Muscle of leg (tissue), 11 donors: ENCODE results near the gene FBXW4. TPM values are rescaled to one million over a fixed set of nuclear protein-coding genes. Genes with fewer than 3 reads are reported as not detected.

Experiments
- DNase-seq: peaks from one replicate; pipeline ENCODE4 v3.0.0; 2013
- H3K27ac ChIP-seq: one replicate; pipeline ENCODE4 v1.5.1; 2013; ENCODE audit warnings: mild to moderate bottlenecking, low read length, control low read depth
- H3K27me3 ChIP-seq: one replicate; pipeline ENCODE4 v1.6.1; 2013; ENCODE audit warnings: low read length; ENCODE audit not compliant: control insufficient read depth, insufficient read depth
- H3K36me3 ChIP-seq: one replicate; pipeline ENCODE4 v1.6.1; 2013; ENCODE audit warnings: low read length; ENCODE audit not compliant: control insufficient read depth, insufficient read depth
- H3K4me1 ChIP-seq: one replicate; pipeline ENCODE4 v1.6.1; 2013; ENCODE audit warnings: low read length; ENCODE audit not compliant: control insufficient read depth, insufficient read depth
- H3K4me3 ChIP-seq: one replicate; pipeline ENCODE4 v1.5.1; 2013; ENCODE audit warnings: low read length, control low read depth
- H3K9me3 ChIP-seq: replicated peaks from 2 replicates; pipeline ENCODE4 v1.6.1; 2013; ENCODE audit warnings: low read depth, low read length; ENCODE audit not compliant: control insufficient read depth
- WGBS: methylation state at CpG from one replicate; pipeline ENCODE4 v1.1.5; 2013; ENCODE audit warnings: missing lambda C conversion rate; ENCODE audit not compliant: insufficient coverage; 5-methylcytosine and 5-hydroxymethylcytosine counted together
- polyA plus RNA-seq, 8 donors: library from polyadenylated mRNA; unstranded; fragments of 120-200 nt; gene quantifications; one replicate each; pipeline versions ENCODE4 v1.2.1 to v1.2.3, GENCODE V29; 2013; ENCODE audit warnings: inconsistent platforms in 1 of 8, low replicate concordance in 1 of 8; ENCODE audit not compliant: insufficient read length in 8 of 8, insufficient read depth in 1 of 8
- total RNA-seq: library from RNA; stranded (reverse); fragments of 120-200 nt; gene quantifications from one replicate; pipeline ENCODE4 v1.2.4, GENCODE V29; 2013

FBXW4 gene
- total and polyA plus RNA-seq, 9 donors = 38.0 to 51.5 (median 44.1) TPM

DNA sequence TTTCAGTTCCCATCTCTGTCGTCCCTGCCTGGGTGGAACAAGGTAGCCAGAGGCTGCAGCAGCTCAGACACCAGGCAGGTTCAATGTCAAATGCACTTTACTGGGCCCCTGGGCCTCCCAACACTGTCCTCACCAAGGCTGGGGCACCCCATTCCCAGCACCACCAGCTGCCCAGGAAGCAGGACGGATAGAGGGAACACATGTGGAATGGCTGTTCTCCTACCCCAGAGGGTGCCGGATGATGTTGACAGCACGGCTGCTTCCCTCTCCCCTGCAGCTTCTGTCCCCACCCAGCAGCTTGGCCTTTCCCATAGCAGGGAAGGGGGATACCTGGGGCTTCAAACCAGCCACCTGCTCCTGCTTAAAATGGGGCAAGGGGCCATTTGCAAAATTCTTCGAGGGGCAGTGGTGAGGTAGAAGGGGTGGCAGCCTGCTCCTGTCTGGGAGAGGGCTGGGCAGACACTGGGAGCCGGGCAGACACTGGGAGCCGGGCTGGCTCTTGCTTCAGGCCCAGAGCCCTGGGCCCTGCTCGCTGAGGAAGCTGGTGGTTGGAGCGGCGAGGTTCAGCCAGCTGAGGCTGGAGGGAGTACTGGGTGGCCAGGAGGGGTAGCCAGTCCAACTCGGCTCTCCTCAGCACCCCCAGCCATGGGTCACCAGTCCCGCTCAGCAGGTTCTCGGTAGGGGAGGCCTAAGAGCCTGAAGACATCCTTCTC, 116.0 kb downstream of the FBXW4 start:
- Histone ChIP-seq H3K9me3 (no peaks in the 10 kb centered on the region), H3K27ac (no peak overlapping the region), H3K4me3 (no peak overlapping the region), H3K27me3 (no peaks in the 10 kb centered on the region), H3K4me1 (no peaks in the 10 kb centered on the region), H3K36me3 (peaks cover 66% of the 10 kb centered on the region)
- DNase-seq = no peak
- WGBS = 87% methylated on average over 12 of the region's 13 CpGs

DNA sequence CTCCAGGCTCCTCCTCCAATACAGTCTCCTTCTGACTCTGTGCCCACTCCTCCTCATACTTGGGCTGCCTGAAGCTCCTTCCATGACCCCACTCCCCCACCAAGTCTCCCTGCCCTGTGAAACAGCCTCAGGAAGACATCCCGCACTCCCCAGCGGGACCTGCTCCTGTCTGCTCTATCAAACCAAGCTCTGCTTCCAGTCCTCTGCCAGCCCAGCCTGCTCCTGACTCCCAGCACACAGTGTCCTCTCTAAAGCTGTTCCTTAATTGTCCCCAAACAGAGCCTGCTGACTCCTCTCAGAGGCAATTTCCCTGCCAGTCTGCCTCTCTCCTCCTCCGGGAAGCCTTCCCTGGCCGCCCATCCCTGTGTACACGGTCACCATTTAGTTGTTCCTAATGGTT, 116.8 kb downstream of the FBXW4 start:
- Histone ChIP-seq H3K9me3 (peaks cover under 1% of the 10 kb centered on the region), H3K4me1 (no peaks in the 10 kb centered on the region), H3K27ac (no peak overlapping the region), H3K36me3 (peaks cover 59% of the 10 kb centered on the region), H3K27me3 (no peaks in the 10 kb centered on the region), H3K4me3 (no peak overlapping the region)
- no peak for DNase-seq
- WGBS = 85% methylated on average over 5 of the region's 5 CpGs

DNA sequence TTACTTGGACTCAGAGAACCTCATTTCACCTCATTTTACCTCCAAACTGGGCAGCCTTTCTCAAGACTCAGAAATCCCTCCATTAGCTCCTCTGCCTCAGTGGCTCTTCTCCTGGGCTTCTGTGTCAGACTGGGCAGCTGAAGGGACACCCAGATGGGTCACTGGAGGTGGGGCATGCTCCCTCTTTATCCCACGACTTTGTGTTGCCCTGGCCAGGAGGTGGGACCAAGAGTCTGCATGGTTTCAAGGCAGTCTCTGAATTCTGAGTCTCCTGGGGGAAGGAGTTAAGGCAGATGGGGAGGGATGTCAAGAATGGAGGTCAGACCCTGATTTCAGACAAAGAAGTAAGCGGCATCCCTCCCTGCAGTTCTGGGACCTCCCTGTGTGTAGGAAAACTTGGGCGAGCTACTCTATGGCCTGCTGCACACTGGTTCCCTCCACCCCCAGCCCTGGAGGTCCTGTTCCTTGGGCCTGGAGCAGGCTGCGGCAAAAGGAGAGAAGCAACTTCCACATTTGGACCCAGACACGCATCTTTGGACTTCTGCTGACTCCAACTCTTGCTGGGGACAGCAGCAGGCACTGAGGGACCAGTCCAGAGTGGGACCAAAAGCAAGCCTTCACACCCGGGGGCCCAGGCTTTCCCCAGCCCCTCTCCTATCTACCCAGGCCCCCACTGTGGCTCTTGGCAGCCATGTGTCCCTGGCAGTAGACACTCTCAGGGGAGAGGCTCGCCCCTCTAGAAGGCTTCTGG, 117.7 kb downstream of the FBXW4 start:
- H3K9me3 ChIP-seq = peaks cover 9% of the 10 kb centered on the region
- no peak overlapping the region for H3K27ac ChIP-seq
- H3K27me3 ChIP-seq = no peaks in the 10 kb centered on the region
- DNase-seq = no peak
- no peak overlapping the region for H3K4me3 ChIP-seq
- WGBS = 92% methylated on average over 6 of the region's 7 CpGs
- no peaks in the 10 kb centered on the region for H3K4me1 ChIP-seq
- peaks cover 50% of the 10 kb centered on the region for H3K36me3 ChIP-seq

DNA sequence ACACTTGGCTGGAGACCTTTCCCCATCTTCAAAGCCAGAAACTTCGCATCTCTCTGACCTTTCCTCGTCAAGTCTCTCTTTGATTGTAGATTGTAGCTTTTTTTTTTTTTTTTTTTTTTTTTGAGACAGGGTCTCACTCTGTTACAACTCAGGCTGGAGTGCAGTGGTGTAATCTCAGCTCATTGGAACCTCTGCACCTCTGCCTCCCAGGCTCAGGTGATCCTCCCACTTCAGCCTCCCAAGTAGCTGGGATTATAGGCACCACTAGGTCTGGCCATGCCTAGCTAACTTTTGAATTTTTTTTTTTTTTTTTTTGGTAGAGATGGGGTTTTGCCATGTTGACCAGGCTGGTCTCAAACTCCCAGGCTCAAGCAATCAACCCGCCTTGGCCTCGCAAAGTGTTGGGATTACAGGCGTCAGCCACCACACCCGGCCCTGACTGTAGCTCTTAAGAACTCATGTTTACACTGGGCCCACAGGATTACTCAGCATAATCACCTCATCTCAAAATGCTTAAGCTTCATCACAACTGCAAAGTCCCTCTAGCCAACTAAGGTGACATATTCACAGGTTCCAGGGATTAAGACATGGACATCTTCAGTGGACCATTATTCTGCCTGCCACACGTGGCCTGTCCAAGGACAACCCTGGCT, 118.6 kb downstream of the FBXW4 start:
- Histone ChIP-seq H3K4me3 (no peak overlapping the region), H3K27ac (no peak overlapping the region), H3K9me3 (peaks cover 9% of the 10 kb centered on the region), H3K36me3 (peaks cover 41% of the 10 kb centered on the region), H3K27me3 (peaks cover 2% of the 10 kb centered on the region), H3K4me1 (no peaks in the 10 kb centered on the region)
- 89% methylated on average over 5 of the region's 7 CpGs for WGBS
- no peak for DNase-seq

DNA sequence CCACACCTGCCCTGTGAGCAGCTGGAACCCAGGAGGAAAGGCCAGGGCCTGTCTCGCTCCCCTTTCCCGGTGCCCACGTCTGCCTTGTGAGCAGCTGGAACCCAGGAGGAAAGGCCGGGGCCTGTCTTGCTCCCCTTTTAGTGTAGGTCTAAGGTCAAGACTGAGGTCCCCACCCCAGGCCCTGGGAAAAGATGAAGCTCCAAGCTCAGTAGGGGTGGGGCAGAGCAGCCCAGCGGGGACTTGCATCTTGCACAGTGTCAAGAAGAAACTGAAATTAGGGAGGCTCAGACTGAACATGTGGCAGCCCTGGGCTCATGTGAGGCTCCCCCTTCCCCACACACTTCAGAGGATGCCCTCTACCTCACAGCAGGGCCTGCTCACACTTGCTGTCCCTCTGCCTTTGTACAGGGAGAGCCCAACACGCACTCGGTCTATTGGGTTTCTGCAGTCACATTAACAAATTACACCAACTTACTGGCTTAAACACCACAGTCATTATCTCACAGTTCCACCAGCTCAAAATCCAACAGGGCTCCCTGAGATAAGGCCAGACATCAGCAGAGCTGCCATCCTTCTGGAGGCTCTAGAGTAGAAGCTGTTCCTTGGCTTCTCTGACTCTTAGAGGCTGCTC, 119.3 kb downstream of the FBXW4 start:
- Histone ChIP-seq H3K4me3 (no peak overlapping the region), H3K9me3 (peaks cover 9% of the 10 kb centered on the region), H3K4me1 (peaks cover 6% of the 10 kb centered on the region), H3K36me3 (peaks cover 35% of the 10 kb centered on the region), H3K27me3 (peaks cover 2% of the 10 kb centered on the region), H3K27ac (no peak overlapping the region)
- DNase-seq = no peak
- 91% methylated on average over 6 of the region's 7 CpGs for WGBS

DNA sequence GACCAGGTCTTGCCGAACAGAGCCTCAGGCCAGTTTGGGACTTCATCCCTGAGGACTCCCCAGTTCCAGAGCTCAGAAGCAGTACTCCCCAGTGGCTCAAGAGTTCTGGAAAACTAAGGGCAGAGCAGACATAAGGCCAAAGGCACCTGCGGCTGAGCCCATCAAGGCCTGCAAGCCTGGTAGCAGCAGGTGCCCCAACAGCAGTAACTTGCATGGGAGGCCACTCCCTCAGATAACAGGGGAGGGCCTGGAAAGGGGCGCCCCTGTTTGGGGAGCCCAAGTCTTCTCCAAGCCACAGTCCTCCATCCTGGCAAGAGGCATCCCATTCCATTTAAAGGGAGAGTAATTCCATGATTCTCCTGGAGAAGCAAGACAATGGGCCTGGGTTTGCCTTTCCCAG, 119.9 kb downstream of the FBXW4 start:
- no peak for DNase-seq
- peaks cover 10% of the 10 kb centered on the region for H3K4me1 ChIP-seq
- peaks cover 29% of the 10 kb centered on the region for H3K36me3 ChIP-seq
- peaks cover 9% of the 10 kb centered on the region for H3K9me3 ChIP-seq
- WGBS = 83% methylated on average over 2 of the region's 3 CpGs
- no peak overlapping the region for H3K4me3 ChIP-seq
- H3K27me3 ChIP-seq = peaks cover 5% of the 10 kb centered on the region
- H3K27ac ChIP-seq = no peak overlapping the region

DNA sequence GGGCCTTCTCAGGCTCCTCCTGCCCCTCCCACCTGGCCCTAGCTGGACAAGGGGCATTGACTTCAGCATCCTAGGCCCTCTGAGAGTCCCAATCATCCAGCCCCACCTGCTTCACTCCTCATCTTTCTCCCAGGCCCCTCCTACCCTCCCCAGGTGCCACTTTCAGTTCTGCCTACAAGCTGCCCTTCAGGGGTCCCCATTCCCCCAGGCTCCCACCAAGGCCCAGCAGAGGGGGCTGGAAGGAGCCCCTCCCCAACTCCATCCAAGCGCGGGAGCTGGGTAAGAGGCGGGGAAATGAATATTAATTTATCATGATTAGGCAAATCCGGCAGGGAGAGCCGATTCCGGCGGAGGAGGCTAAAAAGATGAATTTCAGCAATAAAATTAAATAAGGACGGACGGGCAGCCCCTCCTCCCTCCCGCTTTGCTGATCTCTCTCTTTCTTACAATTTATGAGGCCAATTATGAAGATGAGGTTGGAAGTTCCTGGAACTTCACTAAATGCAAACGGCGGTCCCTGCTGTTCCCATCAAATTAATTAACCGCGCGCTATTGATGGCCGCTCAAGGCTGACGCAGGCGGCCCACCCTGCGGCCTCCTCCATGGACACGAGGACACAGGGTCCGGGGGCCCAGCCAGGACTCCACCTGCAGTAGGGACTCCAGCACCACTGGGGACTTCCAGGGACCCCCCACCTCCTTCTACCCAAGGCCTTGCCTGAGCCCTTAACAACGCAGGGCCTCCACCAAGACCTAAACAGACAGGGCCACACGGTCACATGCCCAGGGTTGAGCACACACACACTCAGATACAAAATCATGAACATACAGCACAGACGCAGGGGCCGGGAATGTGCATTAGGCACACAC, 120.9 kb downstream of the FBXW4 start:
- Histone ChIP-seq H3K36me3 (peaks cover 20% of the 10 kb centered on the region), H3K4me3 (no peak overlapping the region), H3K9me3 (peaks cover 9% of the 10 kb centered on the region), H3K4me1 (peaks cover 18% of the 10 kb centered on the region), H3K27me3 (peaks cover 14% of the 10 kb centered on the region), H3K27ac (no peak overlapping the region)
- no peak for DNase-seq
- WGBS = 73% methylated on average over 13 of the region's 25 CpGs

DNA sequence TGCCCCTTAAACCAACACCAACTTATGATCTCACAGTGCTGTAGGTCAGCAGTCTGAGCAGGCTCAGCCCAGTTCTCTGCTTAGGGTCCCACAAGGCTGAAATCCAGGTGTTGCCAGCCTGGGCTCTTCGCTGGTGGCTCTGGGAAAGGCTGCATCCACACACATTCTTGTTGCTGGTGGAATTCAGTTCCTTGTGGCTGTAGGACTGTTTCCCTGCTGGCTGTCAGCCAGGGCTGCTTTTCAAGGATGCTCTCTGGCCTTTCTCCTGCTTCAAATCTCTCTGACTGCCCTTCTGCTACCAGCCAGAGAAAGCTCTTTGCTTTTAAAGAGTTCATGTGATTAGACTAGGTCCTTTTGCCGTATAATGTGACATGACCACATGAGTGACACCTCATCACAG, 122.2 kb downstream of the FBXW4 start:
- H3K27ac ChIP-seq = no peak overlapping the region
- no peak overlapping the region for H3K4me3 ChIP-seq
- no CpG with 5 or more reads among the region's 2 CpGs for WGBS
- no peak for DNase-seq
- H3K4me1 ChIP-seq = peaks cover 18% of the 10 kb centered on the region
- peaks cover 9% of the 10 kb centered on the region for H3K9me3 ChIP-seq
- H3K27me3 ChIP-seq = peaks cover 27% of the 10 kb centered on the region
- H3K36me3 ChIP-seq = peaks cover 13% of the 10 kb centered on the region

DNA sequence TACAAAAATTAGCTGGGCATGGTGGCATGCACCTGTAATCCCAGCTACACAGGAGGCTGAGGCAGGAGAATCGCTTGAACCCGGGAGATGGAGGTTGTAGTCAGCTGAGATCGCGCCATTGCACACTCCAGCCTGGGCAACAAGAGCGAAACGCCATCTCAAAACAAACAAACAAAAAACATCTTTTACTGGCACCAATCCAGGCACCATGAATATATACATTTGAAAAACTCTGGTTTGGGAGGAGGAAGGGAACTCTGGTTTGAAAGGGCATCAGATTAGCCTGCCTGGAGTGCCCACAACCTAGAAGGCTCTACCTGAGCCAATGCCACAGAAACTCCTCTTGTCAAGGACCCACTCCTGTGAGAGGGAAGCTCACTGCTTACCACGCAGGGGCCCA, 122.8 kb downstream of the FBXW4 start:
- peaks cover 9% of the 10 kb centered on the region for H3K9me3 ChIP-seq
- WGBS = 80% methylated on average over 1 of the region's 7 CpGs
- H3K36me3 ChIP-seq = peaks cover 7% of the 10 kb centered on the region
- peaks cover 18% of the 10 kb centered on the region for H3K4me1 ChIP-seq
- H3K27me3 ChIP-seq = peaks cover 33% of the 10 kb centered on the region
- DNase-seq = no peak
- H3K27ac ChIP-seq = no peak overlapping the region
- no peak overlapping the region for H3K4me3 ChIP-seq
